ENCODE measurements around the gene AEBP2.

AEBP2 gene

DNA sequence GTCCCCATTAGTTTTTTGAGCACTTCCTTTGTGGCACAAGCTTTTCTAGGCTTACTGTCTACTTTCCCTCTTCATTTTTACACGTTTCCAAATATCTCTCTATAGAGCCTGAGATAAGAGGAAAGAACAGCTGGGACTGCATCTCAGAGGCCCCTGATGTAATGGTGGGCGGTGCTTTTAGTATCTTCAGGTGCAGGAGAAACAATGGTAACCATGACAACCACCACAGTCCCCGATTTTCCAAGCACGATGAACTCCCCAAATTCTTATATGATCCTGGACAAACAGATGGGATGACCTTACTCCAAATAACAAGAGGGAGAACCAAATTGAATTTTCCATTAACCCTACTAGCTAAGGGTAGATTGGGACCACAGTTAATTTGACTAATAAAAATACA, 103.3 kb downstream of the AEBP2 start:
- Histone ChIP-seq H3K27me3 (ENCODE audit: low read depth, low read length) (no peaks in the 10 kb centered on the region), H2AFZ (ENCODE audit: low read depth, low read length) (no peak overlapping the region), H4K20me1 (ENCODE audit: insufficient read depth, low read length) (no peaks in the 10 kb centered on the region), H3K4me2 (ENCODE audit: low read length) (no peak overlapping the region), H3K9me3 (ENCODE audit: insufficient read depth, low read length) (no peaks in the 10 kb centered on the region), H3K27ac (ENCODE audit: low read length) (no peak overlapping the region), H3K4me1 (ENCODE audit: low read length) (no peaks in the 10 kb centered on the region), H3K79me2 (ENCODE audit: low read length) (no peaks in the 10 kb centered on the region), H3K4me3 (ENCODE audit: low read length) (no peak overlapping the region), H3K9ac (ENCODE audit: low read length) (no peak overlapping the region), H3K36me3 (replicated peaks; ENCODE audit: low read depth, low read length) (no peaks in the 10 kb centered on the region)
- no peak for TF ChIP-seq EZH2phosphoT487 (IDR thresholded peaks at IDR 0.05; ENCODE audit: low read depth)
- TF ChIP-seq, protein P1, sequence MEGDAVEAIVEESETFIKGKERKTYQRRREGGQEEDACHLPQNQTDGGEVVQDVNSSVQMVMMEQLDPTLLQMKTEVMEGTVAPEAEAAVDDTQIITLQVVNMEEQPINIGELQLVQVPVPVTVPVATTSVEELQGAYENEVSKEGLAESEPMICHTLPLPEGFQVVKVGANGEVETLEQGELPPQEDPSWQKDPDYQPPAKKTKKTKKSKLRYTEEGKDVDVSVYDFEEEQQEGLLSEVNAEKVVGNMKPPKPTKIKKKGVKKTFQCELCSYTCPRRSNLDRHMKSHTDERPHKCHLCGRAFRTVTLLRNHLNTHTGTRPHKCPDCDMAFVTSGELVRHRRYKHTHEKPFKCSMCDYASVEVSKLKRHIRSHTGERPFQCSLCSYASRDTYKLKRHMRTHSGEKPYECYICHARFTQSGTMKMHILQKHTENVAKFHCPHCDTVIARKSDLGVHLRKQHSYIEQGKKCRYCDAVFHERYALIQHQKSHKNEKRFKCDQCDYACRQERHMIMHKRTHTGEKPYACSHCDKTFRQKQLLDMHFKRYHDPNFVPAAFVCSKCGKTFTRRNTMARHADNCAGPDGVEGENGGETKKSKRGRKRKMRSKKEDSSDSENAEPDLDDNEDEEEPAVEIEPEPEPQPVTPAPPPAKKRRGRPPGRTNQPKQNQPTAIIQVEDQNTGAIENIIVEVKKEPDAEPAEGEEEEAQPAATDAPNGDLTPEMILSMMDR (IDR thresholded peaks at IDR 0.05; ENCODE audit: low read depth, low read length), result no peak

DNA sequence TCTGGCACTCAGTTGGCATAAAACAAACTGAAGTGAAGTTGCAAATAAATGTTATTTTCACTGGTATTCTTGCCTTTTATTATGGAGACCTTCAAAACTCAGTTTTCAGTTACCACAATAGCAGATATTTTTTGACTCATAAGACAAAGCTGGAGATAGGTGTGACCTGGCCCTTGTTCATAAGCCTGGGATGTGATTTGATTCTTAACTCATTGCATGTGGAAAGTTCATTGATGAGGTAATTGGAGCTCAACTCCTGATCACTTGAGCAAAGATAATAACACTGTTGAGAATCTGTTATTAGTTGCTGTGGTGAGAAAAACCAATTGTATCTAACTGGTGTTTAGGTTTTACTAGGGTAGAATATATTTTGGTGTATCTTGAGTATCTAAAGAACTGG, 105.1 kb downstream of the AEBP2 start:
- Histone ChIP-seq H3K27me3 (ENCODE audit: low read depth, low read length) (no peaks in the 10 kb centered on the region), H3K9me3 (ENCODE audit: insufficient read depth, low read length) (no peaks in the 10 kb centered on the region), H2AFZ (ENCODE audit: low read depth, low read length) (no peak overlapping the region), H3K36me3 (replicated peaks; ENCODE audit: low read depth, low read length) (no peaks in the 10 kb centered on the region), H3K4me1 (ENCODE audit: low read length) (no peaks in the 10 kb centered on the region), H3K79me2 (ENCODE audit: low read length) (no peaks in the 10 kb centered on the region), H3K9ac (ENCODE audit: low read length) (no peak overlapping the region), H3K4me2 (ENCODE audit: low read length) (no peak overlapping the region), H3K27ac (ENCODE audit: low read length) (no peak overlapping the region), H4K20me1 (ENCODE audit: insufficient read depth, low read length) (no peaks in the 10 kb centered on the region), H3K4me3 (ENCODE audit: low read length) (no peak overlapping the region)
- no peak for TF ChIP-seq EZH2phosphoT487 (IDR thresholded peaks at IDR 0.05; ENCODE audit: low read depth)
- TF ChIP-seq, protein P1 (IDR thresholded peaks at IDR 0.05; ENCODE audit: low read depth, low read length), result no peak

DNA sequence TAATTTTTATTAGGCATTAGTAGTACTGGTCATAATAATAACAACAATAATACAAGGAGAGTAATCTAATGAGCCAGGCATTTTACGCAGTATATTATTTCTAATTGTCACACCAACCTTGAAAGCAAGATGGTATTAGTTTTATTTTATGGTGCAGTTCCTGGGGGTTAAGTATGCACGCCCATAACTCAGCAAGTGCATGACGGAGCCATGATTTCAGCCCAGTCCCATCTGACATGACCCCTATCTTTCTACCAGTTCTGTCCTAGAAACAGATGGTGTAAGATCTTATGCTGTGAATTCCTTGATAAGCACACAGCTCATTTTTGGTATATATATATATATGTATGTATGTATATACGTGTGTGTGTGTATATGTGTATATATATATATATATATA, 106.0 kb downstream of the AEBP2 start:
- H2AFZ ChIP-seq (ENCODE audit: low read depth, low read length), result no peak overlapping the region
- H3K4me1 ChIP-seq (ENCODE audit: low read length), result no peaks in the 10 kb centered on the region
- H3K27ac ChIP-seq (ENCODE audit: low read length), result no peak overlapping the region
- H4K20me1 ChIP-seq (ENCODE audit: insufficient read depth, low read length), result no peaks in the 10 kb centered on the region
- no peak overlapping the region for H3K4me3 ChIP-seq (ENCODE audit: low read length)
- no peaks in the 10 kb centered on the region for H3K27me3 ChIP-seq (ENCODE audit: low read depth, low read length)
- H3K9me3 ChIP-seq (ENCODE audit: insufficient read depth, low read length), result no peaks in the 10 kb centered on the region
- no peaks in the 10 kb centered on the region for H3K36me3 ChIP-seq (replicated peaks; ENCODE audit: low read depth, low read length)
- TF ChIP-seq, protein P1 (IDR thresholded peaks at IDR 0.05; ENCODE audit: low read depth, low read length), result no peak
- no peak for TF ChIP-seq EZH2phosphoT487 (IDR thresholded peaks at IDR 0.05; ENCODE audit: low read depth)
- no peak overlapping the region for H3K9ac ChIP-seq (ENCODE audit: low read length)
- H3K79me2 ChIP-seq (ENCODE audit: low read length), result no peaks in the 10 kb centered on the region
- no peak overlapping the region for H3K4me2 ChIP-seq (ENCODE audit: low read length)

DNA sequence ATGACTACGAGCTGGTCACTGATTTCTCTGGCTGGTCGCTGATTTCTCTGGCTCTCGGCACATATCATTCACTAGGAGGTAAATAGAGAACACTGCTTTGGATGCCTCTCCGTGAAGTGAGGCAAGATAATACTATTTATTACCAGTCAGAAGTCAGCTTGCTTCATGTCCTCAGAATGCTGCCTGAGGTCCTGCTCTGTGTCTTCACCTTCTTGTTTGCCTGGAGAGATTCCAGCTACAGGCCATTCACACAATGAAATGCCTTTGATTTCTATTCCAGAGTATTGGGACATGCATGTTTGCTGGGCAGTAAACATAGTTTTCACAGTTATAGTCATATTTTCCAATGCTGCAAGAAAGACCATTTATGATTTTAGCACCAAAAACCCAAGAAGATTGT, 106.7 kb downstream of the AEBP2 start:
- H3K4me2 ChIP-seq (ENCODE audit: low read length), result no peak overlapping the region
- no peak overlapping the region for H3K4me3 ChIP-seq (ENCODE audit: low read length)
- no peaks in the 10 kb centered on the region for H3K4me1 ChIP-seq (ENCODE audit: low read length)
- H3K79me2 ChIP-seq (ENCODE audit: low read length), result no peaks in the 10 kb centered on the region
- no peak overlapping the region for H3K9ac ChIP-seq (ENCODE audit: low read length)
- no peak overlapping the region for H3K27ac ChIP-seq (ENCODE audit: low read length)
- no peaks in the 10 kb centered on the region for H3K27me3 ChIP-seq (ENCODE audit: low read depth, low read length)
- H3K36me3 ChIP-seq (replicated peaks; ENCODE audit: low read depth, low read length), result no peaks in the 10 kb centered on the region
- no peaks in the 10 kb centered on the region for H4K20me1 ChIP-seq (ENCODE audit: insufficient read depth, low read length)
- H3K9me3 ChIP-seq (ENCODE audit: insufficient read depth, low read length), result no peaks in the 10 kb centered on the region
- TF ChIP-seq, protein P1 (IDR thresholded peaks at IDR 0.05; ENCODE audit: low read depth, low read length), result no peak
- no peak for TF ChIP-seq EZH2phosphoT487 (IDR thresholded peaks at IDR 0.05; ENCODE audit: low read depth)
- no peak overlapping the region for H2AFZ ChIP-seq (ENCODE audit: low read depth, low read length)

Measured in OCI-LY3 (cell line).